ENCODE data around the gene ZDBF2.
"Not testable (repeated sequence)": the region's sequence is repeated elsewhere in the genome, so short reads cannot be mapped to it uniquely, and the experiment has no call there.

Gene ZDBF2

GRCh38 chr2:206336861-206337260, 62.4 kb downstream of the ZDBF2 start:
- no peak for DNase-seq

- DNase-seq: no peak
These were observed 63.5 kb downstream of the ZDBF2 start for GRCh38 chr2:206337956-206338355.

- no peak for DNase-seq
These were observed 66.9 kb downstream of the ZDBF2 start for GRCh38 chr2:206341396-206341795.

- DNase-seq: no peak
These were observed 68.7 kb downstream of the ZDBF2 start for GRCh38 chr2:206343144-206343543.

- DNase-seq: no peak
These were observed 69.4 kb downstream of the ZDBF2 start for GRCh38 chr2:206343816-206344215.

GRCh38 chr2:206345606-206346005, 71.1 kb downstream of the ZDBF2 start:
- DNase-seq: no peak

GRCh38 chr2:206349375-206349774, 74.9 kb downstream of the ZDBF2 start:
- DNase-seq: no peak

- DNase-seq: no peak
These were observed 78.1 kb downstream of the ZDBF2 start for GRCh38 chr2:206352571-206352970.

- DNase-seq: no peak
These were observed 79.2 kb downstream of the ZDBF2 start for GRCh38 chr2:206353685-206354084.

- no peak for DNase-seq
These were observed 79.7 kb downstream of the ZDBF2 start for GRCh38 chr2:206354129-206354528.

- not testable (repeated sequence) for DNase-seq
These were observed 82.4 kb downstream of the ZDBF2 start for GRCh38 chr2:206356840-206357239.

GRCh38 chr2:206360840-206361239, 86.4 kb downstream of the ZDBF2 start:
- not testable (repeated sequence) for DNase-seq

GRCh38 chr2:206361407-206362045, 87.1 kb downstream of the ZDBF2 start:
- no peak for DNase-seq
